ENCODE measurements around the gene CLEC11A.
"Not testable (repeated sequence)": the region's sequence is repeated elsewhere in the genome, so short reads cannot be mapped to it uniquely, and the experiment has no call there.

DNA sequence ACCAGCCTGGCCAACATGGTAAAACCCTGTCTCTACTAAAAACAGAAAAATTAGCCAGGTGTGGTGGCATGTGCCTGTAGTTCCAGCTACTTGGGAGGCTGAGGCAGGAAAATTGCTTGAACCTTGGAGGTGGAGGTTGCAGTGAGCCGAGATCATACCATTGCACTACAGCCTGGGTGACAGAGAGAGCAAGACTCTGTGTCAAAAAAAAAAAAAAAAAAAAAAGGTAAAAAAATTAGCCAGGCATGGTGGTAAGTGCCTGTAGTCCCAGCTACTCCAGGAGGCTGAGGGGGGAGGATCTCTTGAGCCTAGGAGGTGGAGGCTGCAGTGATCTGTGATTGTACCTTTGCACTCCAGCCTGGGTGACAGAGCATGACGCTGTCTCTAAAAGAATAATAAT, 47.0 kb downstream of the CLEC11A start, which contains the start of gene GPR32:
- TF ChIP-seq, protein P1, sequence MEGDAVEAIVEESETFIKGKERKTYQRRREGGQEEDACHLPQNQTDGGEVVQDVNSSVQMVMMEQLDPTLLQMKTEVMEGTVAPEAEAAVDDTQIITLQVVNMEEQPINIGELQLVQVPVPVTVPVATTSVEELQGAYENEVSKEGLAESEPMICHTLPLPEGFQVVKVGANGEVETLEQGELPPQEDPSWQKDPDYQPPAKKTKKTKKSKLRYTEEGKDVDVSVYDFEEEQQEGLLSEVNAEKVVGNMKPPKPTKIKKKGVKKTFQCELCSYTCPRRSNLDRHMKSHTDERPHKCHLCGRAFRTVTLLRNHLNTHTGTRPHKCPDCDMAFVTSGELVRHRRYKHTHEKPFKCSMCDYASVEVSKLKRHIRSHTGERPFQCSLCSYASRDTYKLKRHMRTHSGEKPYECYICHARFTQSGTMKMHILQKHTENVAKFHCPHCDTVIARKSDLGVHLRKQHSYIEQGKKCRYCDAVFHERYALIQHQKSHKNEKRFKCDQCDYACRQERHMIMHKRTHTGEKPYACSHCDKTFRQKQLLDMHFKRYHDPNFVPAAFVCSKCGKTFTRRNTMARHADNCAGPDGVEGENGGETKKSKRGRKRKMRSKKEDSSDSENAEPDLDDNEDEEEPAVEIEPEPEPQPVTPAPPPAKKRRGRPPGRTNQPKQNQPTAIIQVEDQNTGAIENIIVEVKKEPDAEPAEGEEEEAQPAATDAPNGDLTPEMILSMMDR (IDR thresholded peaks at IDR 0.05) = not testable (repeated sequence)
- TF ChIP-seq POLR2A, EP300 (IDR thresholded peaks at IDR 0.05): not testable (repeated sequence)

Data from sigmoid colon (tissue), 4 donors.